ENCODE measurements around the gene ATF4.

The ATF4 gene

DNA sequence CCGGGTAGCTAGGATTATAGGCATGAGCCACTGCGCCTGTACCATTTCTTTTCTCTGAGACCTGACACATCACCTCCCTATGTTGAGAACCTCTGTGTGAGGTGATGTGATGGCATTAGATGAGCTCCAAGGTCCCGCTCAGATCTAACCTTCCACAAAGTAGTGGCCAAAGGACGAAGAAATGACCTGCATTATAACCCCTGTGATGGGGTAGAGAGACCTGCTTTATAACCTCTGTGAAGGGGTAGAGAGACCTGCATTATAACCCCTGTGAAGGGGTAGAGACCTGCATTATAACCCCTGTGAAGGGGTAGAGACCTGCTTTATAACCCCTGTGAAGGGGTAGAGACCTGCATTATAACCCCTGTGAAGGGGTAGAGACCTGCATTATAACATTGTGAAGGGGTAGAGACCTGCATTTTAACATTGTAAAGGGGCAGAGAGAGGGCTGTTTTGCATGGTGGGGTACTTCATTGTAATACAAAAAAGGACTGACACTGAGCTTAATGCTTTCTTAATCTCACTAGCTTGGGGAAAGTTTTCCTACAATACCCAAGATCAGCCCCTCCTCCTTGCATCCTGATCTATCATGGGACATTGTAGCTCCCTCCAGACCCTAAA lies 9.7 kb upstream of the ATF4 start:
- in situ Hi-C loops (cut with HindIII; ENCODE audit: low pct_ligation_motif_present, low sequenced_read_pairs): loop anchor here (25.0 kb wide), 1 partner anchor 98 kb away; no protein-coding TSS in a partner anchor
- no peaks in the 10 kb centered on the region for H3K27me3 ChIP-seq (replicated peaks)
- peaks cover 74% of the 10 kb centered on the region for H3K36me3 ChIP-seq (replicated peaks)
- no peak overlapping the region for H3K27ac ChIP-seq
- no peak overlapping the region for H3K4me3 ChIP-seq (ENCODE audit: low read depth, low read length)
- TF ChIP-seq CTCF (IDR thresholded peaks at IDR 0.05; ENCODE audit: low read depth, low read length, missing control alignments): no peak
- no peak for DNase-seq

DNA sequence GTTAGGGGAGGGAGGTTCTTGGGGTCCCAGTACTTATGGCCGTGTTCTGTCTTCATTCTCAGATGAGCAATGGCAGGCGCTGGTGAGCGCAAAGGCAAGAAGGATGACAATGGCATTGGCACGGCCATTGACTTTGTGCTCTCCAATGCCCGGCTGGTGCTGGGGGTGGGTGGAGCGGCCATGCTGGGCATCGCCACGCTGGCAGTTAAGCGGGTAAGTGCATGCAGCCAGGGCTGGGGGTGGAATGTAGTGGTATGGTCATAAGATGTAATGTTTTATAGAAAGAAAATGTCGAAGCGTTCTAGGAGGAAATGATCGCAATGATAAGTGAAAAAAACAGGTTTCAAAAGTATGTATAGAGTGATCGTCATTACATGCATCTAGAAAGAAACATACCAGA lies 9.1 kb upstream of the ATF4 start:
- in situ Hi-C loops (cut with HindIII; ENCODE audit: low pct_ligation_motif_present, low sequenced_read_pairs): loop anchor here (25.0 kb wide), 1 partner anchor 99 kb away; no protein-coding TSS in a partner anchor
- no peak for TF ChIP-seq CTCF (IDR thresholded peaks at IDR 0.05; ENCODE audit: low read depth, low read length, missing control alignments)
- H3K27ac ChIP-seq: no peak overlapping the region
- peaks cover 69% of the 10 kb centered on the region for H3K36me3 ChIP-seq (replicated peaks)
- DNase-seq: no peak
- no peaks in the 10 kb centered on the region for H3K27me3 ChIP-seq (replicated peaks)
- H3K4me3 ChIP-seq (ENCODE audit: low read depth, low read length): no peak overlapping the region

DNA sequence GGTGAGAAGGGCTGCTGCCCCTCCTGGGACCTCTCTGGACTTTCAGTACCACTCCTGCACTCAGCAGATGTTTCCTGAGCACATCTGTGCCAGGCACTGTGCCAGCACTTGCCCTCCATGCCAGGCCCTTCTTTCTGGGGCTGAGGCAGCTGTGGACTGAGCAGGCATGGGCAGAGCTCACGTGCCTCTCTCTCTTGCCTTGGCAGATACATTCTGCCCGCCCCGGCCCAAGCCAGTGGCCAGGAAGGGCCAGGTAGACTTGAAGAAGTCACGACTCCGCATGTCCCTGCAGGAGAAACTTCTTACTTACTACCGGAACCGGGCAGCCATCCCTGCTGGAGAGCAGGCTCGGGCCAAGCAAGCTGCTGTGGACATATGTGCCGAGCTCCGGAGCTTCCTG lies 8.3 kb upstream of the ATF4 start:
- Histone ChIP-seq H3K36me3 (replicated peaks) (peaks cover 67% of the 10 kb centered on the region), H3K27me3 (replicated peaks) (no peaks in the 10 kb centered on the region), H3K27ac (no peak overlapping the region), H3K4me3 (ENCODE audit: low read depth, low read length) (no peak overlapping the region)
- no peak for DNase-seq
- in situ Hi-C loops (cut with HindIII; ENCODE audit: low pct_ligation_motif_present, low sequenced_read_pairs): loop anchor here (25.0 kb wide), 1 partner anchor 100 kb away; no protein-coding TSS in a partner anchor
- TF ChIP-seq CTCF (IDR thresholded peaks at IDR 0.05; ENCODE audit: low read depth, low read length, missing control alignments): no peak

- Histone ChIP-seq H3K27me3 (replicated peaks) (no peaks in the 10 kb centered on the region), H3K4me3 (ENCODE audit: low read depth, low read length) (no peak overlapping the region), H3K27ac (no peak overlapping the region), H3K36me3 (replicated peaks) (peaks cover 57% of the 10 kb centered on the region)
- DNase-seq: no peak
- in situ Hi-C loops (cut with HindIII; ENCODE audit: low pct_ligation_motif_present, low sequenced_read_pairs): loop anchor here (25.0 kb wide), 1 partner anchor 101 kb away; no protein-coding TSS in a partner anchor
- no peak for TF ChIP-seq CTCF (IDR thresholded peaks at IDR 0.05; ENCODE audit: low read depth, low read length, missing control alignments)
These were observed 6.6 kb upstream of the ATF4 start for GRCh38 chr22:39513791-39514190.

GRCh38 chr22:39514373-39514973 lies 5.9 kb upstream of the ATF4 start:
- in situ Hi-C loops (cut with HindIII; ENCODE audit: low pct_ligation_motif_present, low sequenced_read_pairs): loop anchor here (25.0 kb wide), 1 partner anchor 102 kb away; no protein-coding TSS in a partner anchor
- no peak overlapping the region for H3K4me3 ChIP-seq (ENCODE audit: low read depth, low read length)
- peak; percentile 57 for DNase-seq
- no peak overlapping the region for H3K27ac ChIP-seq
- H3K36me3 ChIP-seq (replicated peaks): peaks cover 51% of the 10 kb centered on the region
- no peaks in the 10 kb centered on the region for H3K27me3 ChIP-seq (replicated peaks)
- peak; percentile 89 for TF ChIP-seq CTCF (IDR thresholded peaks at IDR 0.05; ENCODE audit: low read depth, low read length, missing control alignments)

Data from brain microvascular endothelial cell (primary cell).